HG03571 (cell line): Measurements from ENCODE around the gene VPS13A.
"Not testable (repeated sequence)": the region's sequence is repeated elsewhere in the genome, so short reads cannot be mapped to it uniquely, and the experiment has no call there.

Experiments used
- ATAC-seq: cut with Tn5 transposase; IDR thresholded peaks from one replicate; pipeline ENCODE4 v1.9.1; 2021; ENCODE audit not compliant: unreplicated experiment

The VPS13A gene

DNA sequence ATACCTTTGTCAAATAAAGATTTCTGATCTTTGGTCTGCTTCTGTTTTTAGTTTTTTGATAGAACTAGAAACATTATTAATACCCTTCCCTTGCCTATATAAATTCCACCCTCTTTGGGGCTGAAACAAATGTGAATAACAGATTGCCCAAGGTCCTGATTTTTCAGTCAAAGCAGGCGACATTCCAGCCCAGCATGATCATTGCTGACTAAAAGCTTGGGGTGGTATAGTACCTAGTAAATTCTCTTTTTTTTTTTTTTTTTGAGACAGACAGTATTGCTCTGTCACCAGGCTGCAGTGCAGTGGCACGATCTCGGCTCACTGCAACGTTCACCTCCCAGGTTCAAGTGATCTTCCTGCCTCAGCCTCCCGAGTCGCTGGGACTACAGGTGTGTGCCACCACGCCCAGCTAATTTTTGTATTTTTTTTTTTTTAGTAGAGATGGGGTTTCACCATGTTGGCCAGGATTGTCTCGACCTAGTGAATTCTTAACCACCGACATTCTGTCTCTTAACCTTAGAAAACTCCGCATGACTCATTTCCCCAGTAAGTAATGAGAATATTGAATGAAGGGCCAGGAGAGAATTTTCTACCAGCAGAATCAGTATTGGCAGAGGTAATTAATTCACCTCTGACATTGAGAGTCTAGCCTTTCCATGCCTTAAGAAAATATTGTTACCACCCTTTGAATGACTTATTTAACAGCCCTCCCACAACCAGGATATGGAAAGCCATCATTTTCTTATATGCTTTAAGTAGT, 244.4 kb downstream of the VPS13A start:
- ATAC-seq = no peak

DNA sequence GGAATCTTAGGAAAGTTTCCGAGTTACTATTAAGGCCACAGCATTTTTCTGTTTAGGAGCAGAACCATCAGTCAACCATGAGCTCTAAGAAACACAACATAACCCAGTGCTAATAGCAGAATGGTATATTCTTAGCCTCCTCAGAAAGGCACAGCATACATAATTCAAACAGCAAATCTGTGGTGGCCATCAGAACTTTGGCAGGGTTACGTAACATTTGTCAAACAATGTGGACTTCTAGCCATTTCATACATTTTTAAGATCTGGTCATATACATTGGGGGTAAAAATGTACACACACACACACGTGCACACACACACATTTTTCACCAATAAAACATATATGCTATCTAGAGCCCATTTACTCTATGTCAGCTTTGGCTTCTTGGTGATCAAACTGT, 245.6 kb downstream of the VPS13A start:
- ATAC-seq = no peak

DNA sequence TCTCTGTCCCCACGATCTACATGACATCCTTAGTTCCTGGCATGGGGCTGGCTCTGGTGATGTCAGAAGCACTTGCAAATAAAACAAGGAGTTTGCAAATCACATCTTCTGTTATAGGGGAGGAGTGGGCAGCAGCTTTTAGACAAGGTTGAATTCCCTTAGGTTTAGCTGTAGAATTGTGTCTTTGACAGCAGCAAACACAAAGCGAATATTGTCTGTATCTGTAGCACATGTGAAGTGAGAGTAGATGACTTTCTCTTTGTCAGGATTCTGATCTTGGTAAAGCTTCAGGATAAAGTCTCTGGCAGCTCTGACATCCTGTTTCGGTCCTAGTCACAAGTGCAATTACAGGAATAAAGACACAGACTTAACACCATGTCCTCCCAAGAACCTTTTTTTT, 246.5 kb downstream of the VPS13A start:
- no peak for ATAC-seq

DNA sequence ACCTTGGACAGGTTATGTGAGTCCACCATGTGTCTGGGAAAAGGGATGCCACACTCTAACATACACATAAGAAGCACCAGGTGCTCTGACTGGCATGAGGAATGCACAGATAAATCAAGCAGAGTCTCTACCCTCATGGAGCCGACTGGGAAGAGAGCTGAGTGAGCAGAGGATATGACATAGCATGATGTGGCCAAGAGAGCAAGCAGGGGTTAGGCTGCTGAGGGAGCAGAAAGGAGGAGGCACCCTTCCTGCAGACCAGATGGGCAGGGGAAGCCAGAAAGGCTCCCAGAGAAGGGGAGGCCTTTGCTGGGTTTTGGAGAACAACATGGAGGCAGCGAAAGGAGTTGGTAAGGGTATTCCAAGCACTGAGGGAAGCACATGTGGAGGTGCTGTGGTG, 247.7 kb downstream of the VPS13A start:
- no peak for ATAC-seq

DNA sequence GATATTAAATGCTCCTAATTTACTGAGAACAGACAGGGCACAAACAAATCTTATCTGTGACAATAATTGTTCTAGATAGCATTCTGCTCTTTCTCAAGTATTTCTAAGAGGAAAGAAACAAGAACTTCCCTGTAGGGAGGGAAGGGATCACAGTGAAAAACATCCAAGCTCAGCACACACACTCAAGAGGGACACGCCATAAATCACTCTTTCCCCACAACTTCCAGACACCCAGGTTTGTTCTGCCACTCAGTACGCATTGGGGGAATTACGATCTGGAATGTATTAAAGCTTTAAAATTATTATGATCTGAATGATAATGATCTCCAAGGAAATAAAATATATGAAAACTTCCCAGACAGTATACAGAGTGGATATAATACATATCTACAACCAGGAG, 249.4 kb downstream of the VPS13A start:
- ATAC-seq = no peak

DNA sequence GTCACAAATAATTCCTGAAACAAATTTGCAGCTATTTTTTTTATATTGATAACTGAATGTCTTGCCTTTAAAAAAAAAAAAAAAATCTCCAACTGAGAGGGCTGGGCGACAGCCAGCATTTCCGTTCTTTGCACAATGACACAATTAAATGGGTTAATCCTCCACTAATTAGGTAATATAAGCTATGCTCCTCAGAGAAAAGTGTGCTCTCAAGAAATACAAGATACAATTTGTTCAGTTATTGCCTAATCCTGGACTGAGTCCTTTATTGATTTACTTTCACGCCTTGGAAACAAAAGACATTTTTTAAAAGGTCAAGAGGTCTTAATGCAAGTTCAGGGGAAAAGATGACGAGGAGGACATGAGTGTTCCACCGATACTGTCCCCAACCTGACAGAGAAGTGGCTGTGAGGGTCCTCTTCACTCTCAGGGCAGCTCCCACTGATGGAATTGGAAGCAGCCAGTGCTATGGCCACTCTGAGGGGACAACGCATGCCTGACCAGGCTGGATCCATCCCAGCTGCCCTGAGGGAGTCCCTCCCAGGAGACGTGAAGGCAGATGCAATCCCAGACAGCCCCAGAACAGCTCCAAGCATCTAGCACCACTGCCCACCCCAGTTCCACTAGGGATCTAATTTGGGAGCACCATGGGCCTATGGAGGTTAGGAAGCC, 250.1 kb downstream of the VPS13A start:
- ATAC-seq = no peak

DNA sequence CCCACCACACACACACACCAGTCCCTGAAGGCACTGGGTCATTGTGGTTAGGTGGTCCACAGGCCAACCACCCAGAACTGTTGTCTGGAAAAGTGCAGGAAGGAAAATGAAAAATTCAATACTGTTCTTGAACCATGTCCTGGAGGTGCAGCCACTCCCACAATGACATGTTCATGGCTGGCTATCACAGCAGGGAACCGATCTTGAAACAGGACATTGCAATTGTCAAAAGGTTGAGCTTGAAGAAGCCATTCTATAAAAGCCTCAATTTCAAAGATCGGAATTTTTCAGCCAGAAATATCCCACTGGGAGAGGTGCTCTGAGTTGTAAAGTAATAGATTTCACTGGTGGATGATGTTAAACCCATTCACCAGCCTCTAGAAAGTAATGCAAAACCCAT, 252.6 kb downstream of the VPS13A start:
- no peak for ATAC-seq

DNA sequence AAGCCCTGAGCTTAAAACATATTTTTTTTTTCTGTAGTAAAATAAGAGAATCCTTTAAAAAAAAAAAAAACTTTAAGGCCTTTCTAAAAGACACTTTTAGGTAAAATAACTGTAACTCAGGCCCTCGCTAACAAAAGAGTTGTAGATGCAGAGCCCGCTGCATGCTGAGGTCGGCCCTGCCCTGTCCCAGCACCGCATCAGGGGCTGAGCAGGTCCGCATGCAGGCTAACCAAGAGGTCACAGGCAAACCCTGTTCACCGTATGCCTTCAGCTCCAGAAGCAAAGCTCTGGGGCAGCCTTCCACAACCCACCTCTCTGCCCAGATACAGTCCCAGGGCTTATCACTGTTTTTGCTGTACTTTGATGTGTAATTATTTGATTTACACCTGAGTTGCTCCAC, 254.7 kb downstream of the VPS13A start:
- ATAC-seq = no peak

DNA sequence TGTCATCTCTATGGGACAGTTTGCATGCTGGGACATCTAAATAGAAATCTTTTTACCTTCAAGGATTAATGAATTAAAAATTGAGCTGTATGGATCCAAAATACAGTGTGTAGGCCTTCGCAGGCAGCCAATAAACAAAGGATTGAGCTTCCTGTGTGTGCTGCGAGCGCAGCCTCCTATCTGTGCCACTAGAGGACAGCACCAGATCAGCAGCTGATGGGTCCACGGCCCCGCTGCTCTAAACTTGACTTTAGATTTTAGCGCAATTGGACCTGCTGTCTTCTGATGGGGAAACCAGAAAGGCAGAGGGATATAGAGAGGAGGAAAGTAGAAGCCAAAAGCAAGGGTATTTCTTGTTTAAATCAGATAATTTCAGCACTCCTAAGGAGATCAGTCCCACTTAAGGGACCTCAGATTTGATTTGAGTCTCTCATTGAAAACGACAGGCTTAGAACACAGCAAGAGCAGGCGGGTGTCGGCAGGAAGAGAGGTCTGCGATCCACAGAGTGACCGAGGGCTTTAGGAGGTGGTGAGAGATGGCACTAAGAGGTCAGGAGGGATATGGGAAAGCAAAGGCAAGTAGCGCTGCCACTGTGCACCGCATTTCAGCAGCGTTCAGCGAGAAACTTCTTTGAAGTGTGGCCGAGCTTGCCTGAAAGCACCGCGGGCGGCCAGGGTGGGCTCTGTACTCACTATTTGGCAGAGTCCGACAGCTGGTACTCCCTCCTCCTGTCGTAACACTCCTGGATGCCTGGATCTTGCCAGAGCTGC, 256.5 kb downstream of the VPS13A start:
- ATAC-seq = peak; percentile 80

DNA sequence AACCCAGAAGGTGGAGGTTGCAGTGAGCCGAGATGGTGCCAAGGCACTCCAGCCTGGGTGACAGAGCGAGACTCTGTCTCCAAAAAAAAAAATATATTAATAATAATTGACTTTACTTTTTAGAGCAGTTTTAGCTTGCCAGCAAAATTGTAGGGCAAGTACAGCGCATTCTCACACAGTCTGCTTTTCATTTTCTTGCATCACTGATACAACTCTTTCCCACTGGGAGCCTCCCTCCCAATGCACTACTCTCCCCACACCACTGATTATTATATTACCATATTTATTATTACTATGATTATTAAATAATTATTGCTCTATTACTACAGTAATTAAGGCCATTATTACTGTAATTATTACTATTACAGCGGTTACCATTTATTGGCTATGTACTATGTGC, 257.9 kb downstream of the VPS13A start:
- no peak for ATAC-seq

DNA sequence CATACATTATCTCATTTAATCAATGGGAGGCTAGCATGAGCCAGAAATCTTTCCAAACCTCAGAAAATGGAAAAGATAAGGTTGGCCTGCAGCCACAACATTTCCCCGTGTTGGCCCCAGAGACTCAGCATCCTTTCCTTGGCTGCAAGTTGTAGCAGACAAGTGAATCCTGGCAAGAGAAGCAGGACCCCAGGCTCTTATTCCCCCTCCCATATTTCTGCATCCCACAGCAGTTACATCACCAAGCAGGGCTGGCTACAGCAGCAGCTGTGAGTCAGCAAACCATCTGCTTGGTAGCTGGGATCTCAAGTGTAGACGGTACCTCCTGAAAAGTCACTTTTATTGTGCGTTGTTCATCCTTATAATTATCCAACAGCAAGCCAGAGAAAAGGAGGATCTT, 258.4 kb downstream of the VPS13A start:
- no peak for ATAC-seq

DNA sequence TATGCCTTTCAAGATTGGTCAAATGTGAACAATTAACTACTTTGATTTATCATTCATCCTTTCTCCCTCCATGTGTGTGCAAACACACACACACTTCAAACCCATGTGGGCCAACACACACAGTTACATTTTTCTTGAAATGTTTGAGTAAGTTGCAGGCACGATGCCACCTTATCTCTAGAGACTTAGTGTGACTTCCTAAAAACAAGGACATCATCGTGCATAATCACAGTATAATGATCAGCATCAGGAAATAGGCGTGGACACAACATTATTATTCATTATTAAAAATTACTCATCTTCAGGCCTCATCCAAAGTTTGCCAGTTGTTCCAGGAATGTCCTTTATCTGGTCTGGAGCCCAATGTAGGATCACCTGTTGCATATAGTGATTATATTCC, 261.3 kb downstream of the VPS13A start:
- no peak for ATAC-seq

DNA sequence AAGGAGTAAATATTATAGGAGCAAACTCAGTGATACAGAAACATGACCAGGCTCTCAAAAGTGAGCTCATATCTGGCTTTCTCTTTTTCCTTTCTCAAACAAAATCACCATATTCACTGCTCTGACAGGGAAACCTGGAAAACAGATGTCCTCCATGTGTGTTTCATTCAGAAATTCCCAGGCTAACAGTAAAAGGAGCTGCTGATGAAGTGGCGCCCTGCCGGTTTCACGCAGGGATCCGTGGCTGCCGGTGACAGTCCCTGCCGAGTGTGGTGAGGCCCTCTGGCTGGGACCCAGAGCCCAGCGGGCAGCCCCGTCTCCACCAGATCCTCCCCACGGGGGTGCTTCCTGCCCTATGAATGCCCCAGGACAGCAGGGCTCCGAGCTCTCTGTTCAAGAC, 262.7 kb downstream of the VPS13A start:
- ATAC-seq = no peak

DNA sequence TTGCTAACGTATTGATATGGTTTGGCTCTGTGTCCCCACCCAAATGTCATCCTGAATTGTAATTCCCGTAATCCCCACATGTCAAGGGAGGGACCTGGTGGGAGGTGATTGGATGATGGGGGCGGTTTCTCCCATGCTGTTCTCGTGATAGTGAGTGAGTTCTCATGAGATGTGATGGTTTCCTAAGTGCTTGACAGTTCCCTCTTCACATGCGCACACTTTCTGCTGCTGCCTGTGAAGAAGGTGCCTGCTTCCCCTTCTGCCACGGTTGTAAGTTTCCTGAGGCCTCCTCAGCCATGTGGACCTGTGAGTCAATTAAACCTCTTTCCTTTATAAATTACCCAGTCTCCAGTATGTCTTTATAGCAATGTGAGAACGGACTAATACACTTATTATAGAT, 263.8 kb downstream of the VPS13A start:
- ATAC-seq = not testable (repeated sequence)

DNA sequence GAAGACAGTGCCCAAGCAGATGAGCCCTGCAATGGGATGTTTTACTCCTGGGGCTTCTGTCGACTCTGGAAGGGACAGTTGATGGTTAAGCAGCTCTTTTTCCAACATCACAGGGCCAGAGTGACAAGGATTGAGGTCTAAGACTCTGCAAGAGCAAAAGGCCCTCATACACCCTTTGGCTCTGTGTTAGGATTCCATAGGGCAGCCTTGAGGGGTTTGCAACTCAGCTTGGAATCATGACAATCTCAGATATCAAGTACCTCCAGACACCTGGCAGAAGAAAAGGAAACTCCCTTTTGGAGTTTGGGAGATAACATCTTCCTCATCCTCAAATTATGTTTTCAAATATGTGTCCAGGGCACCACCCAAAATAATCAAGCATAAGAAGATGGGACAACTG, 265.1 kb downstream of the VPS13A start:
- no peak for ATAC-seq

DNA sequence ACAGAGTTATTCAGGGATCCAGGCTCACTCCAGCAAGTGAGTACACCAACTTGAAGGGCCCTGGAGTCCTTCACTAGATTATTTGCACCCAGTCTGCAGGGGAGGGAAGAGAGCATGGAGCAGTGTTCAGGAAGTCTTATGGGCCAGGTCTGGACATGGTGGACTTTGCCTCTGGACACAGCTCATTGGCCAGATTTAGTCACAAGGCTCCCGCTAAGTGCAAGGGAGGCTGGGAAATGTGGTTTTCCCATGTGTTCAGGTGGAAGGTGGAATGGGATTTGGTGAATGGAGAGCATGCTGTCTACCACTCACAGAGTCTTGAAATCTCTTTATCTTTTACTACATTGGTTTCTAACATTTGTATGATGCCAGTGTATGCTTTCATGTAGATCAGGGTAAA, 270.3 kb downstream of the VPS13A start:
- no peak for ATAC-seq

DNA sequence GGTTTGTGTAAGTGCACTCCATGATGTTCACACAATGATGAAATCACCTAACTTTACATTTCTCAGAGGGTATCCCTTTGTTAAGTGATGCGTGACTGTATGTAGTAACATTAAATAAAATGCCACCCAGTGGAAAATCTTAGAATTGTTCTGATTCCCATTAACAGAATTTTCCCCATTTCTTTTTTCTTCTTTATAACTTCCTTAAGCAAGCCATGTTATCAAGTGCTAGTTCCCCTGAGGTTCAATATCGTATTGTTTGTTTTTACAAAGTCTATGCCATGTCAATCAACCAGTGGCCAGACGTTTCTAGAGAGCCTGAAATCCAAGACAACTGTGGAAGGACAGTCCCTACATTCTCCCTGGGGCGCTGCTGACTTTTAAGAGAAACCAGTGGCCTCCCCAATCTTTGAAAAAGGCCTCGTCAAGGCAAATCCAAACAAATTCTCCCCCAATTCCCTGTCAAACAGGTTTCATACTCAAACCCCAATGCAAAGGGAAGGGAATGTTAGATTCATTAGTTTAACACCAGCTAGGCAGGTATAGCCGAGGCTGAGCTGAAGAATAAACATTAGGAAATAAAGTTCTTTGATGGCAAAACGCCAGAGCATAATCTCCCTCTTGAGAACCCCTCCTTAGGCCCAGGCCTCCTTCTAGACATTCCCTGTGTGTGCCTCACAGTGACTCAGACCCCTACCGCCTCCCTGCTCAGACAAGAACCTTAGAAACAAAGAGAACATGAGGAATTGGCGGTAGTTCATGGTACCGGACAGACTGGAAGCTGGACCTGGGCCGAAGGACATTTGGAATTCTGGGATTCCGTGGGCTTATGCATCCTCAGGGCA, 272.1 kb downstream of the VPS13A start:
- ATAC-seq = no peak

DNA sequence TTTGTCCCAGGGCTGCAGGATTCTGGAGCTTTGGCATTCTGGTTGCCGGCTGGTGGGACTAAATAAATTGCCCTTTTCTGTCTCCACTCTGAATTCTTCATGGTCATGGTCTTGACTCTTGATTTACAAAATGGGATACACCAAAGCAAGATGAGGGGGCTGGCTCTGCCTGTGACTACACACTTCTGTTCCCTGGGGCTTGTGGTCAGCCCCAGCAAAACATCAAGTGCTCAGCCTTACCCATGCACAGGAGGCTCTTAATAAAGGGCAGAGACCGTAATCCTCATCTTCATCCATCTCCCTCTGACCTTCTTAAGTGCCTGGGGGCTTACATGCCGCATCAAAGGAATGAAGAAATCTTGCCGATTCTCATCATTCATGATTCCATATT, 272.7 kb downstream of the VPS13A start:
- no peak for ATAC-seq

DNA sequence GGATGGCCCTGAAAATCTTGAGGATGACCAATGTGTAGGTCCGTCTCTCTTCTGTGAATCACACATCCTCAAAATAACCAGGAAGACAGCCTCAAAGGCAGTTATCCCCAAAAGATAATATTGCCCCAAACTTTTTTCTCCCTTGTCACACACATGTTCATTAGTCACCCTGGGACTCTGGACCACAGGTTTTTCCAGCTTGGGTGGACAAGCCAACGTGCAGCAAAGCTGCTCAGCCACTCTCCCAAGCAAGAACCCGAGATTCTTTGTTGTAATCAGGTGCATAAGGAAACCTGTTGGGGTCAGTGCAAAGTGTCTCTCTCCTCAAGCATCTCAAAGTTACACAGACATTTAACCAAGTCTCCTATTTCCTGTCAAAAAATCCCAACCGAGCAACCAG, 274.2 kb downstream of the VPS13A start:
- ATAC-seq = no peak

DNA sequence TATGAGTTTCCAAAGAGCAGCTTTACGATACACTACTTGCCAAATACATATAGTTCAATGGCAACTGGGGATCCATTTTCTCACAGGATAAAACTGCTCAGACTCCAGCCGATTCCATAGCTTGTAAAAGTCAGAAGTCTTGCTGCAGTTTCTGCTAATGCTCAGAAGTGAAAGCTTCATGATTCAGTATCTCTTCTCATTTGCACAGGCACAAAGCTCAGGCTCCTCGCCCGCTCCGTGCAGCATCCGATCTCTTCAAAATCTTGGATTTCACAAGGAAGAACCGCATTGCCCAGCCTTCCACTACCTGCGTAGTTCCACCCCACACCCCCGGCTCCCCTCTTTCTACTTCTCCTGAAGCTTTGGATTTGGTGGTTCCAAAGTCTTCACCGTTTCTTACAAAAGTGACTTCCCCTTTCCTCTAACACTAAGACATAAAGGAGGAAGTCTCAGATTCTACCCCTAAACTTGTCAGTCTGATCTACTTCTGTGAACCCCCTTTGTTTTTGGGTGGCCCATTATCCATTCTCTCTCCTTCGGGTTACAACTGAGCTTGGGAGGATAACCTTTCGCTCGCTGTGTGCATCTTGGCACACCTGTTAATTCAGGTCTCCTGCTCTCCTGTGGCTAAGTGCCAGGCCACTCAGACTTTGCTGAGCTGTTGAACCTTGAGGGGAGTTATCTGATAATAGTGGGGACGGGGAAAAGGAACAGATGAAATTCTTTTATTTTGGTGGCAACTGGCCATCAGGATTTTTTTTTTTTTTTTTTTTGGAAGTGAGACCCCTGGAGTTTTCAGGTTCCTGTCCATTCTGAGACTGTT, 276.7 kb downstream of the VPS13A start:
- no peak for ATAC-seq
